ENCODE measurements around the gene TNS1. TPM values are rescaled to one million over a fixed set of nuclear protein-coding genes. Genes with fewer than 3 reads are reported as not detected.

TNS1 gene
- total RNA-seq, 1 experiment from 2014 or later: 3.1 TPM

DNA sequence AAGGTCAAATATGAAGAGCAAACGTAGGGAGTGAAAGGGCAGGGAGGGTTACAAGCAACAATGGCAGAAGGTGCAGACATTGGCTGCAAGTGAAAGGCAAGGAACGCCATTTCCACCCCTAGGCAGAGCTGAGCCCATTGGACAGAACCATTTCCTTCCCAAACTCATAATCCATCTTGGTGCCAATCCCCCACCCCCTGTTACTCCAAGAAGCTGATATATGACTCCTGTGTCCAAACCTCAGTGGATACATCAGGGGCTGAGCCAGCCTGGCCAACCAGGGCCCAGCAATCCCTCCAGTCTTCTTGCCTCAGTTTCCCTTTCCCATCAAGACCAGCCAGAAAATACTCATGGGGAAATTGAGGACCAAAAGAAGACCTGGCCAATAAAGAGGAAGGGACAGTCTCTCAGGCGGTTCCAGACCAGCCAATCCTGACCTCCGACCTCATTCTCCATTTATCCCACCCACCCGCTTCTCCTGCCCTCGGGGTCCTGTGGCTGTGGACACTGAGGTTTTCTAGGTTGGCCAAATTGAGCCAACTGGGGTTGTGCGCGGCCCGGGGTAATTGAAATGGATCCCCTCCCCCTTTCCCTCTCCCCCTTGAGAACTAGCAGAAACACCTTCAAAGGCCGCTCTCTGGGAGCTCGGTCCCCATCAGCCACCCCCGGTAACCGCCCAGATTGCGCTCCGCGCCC, 24.8 kb downstream of the TNS1 start:
- peaks cover 8% of the 10 kb centered on the region for H3K27me3 ChIP-seq (ENCODE audit: control insufficient read depth, insufficient read depth, low read length)
- no peaks in the 10 kb centered on the region for H3K36me3 ChIP-seq (replicated peaks; ENCODE audit: control insufficient read depth, insufficient read depth, low read length)
- peak overlapping the region; percentile 46 for H3K4me3 ChIP-seq (ENCODE audit: insufficient read depth, low read depth, low read length)
- no peak for DNase-seq

- peaks cover 8% of the 10 kb centered on the region for H3K27me3 ChIP-seq (ENCODE audit: control insufficient read depth, insufficient read depth, low read length)
- no peaks in the 10 kb centered on the region for H3K36me3 ChIP-seq (replicated peaks; ENCODE audit: control insufficient read depth, insufficient read depth, low read length)
- DNase-seq: no peak
- no peak overlapping the region for H3K4me3 ChIP-seq (ENCODE audit: insufficient read depth, low read depth, low read length)
These were observed 26.5 kb downstream of the TNS1 start for GRCh38 chr2:217976301-217976700.

GRCh38 chr2:217975626-217976025, 27.2 kb downstream of the TNS1 start:
- DNase-seq: no peak

GRCh38 chr2:217974389-217975005, 28.3 kb downstream of the TNS1 start:
- H3K4me3 ChIP-seq (ENCODE audit: insufficient read depth, low read depth, low read length): no peak overlapping the region
- no peak for DNase-seq
- no peaks in the 10 kb centered on the region for H3K36me3 ChIP-seq (replicated peaks; ENCODE audit: control insufficient read depth, insufficient read depth, low read length)
- H3K27me3 ChIP-seq (ENCODE audit: control insufficient read depth, insufficient read depth, low read length): peaks cover 7% of the 10 kb centered on the region

More at GRCh38 chr2:217975626-217976025, 27.2 kb downstream of the TNS1 start:
- H3K27me3 ChIP-seq (ENCODE audit: control insufficient read depth, insufficient read depth, low read length): peaks cover 8% of the 10 kb centered on the region
- H3K4me3 ChIP-seq (ENCODE audit: insufficient read depth, low read depth, low read length): no peak overlapping the region
- H3K36me3 ChIP-seq (replicated peaks; ENCODE audit: control insufficient read depth, insufficient read depth, low read length): no peaks in the 10 kb centered on the region

DNA sequence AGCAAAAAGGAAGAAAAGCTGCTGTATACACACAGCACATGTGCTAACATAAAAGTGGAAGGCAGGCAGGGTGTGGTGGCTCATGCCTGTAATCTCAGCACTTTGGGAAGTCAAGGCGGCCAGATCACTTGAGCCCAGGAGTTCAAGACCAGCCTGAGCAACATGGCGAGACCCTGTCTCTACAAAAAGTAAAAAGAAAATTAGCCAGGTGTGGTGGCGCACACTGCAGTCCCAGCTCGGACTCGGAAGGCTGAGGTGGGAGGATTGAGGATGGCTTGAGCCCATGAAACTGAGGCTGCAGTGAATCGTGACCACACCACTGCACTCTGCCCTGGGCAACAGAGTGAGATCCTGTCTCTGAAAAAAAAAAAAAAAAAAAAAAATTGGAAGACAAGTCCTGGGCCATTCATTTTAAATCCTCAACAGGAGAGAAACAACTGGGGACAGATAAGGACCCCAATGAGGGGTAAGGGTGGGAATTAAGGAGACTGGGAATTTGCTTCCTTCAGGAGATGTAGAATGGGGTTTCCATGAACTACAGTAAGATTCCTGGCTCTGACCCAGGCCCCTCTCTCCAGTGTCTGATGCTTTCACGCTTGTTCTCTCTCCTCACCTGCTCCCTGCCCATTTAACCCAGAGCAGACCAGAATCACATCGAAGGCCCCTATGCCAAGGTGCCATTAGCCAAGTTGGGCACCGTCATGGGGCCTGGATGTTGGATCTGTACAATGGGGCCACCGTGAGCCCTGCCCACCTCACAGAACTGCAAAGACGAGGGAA, 29.6 kb downstream of the TNS1 start:
- no peak for DNase-seq
- H3K27me3 ChIP-seq (ENCODE audit: control insufficient read depth, insufficient read depth, low read length): peaks cover 7% of the 10 kb centered on the region

GRCh38 chr2:217972490-217972889, 30.3 kb downstream of the TNS1 start:
- Histone ChIP-seq H3K4me3 (ENCODE audit: insufficient read depth, low read depth, low read length) (no peak overlapping the region), H3K36me3 (replicated peaks; ENCODE audit: control insufficient read depth, insufficient read depth, low read length) (no peaks in the 10 kb centered on the region), H3K27me3 (ENCODE audit: control insufficient read depth, insufficient read depth, low read length) (peaks cover 2% of the 10 kb centered on the region; the same call in 1 of the 2 replicates)
- no peak for DNase-seq

More for the DNA sequence above, 29.6 kb downstream of the TNS1 start:
- H3K4me3 ChIP-seq (ENCODE audit: insufficient read depth, low read depth, low read length): no peak overlapping the region
- H3K36me3 ChIP-seq (replicated peaks; ENCODE audit: control insufficient read depth, insufficient read depth, low read length): no peaks in the 10 kb centered on the region

GRCh38 chr2:217972037-217972436, 30.8 kb downstream of the TNS1 start:
- no peak for DNase-seq
- H3K27me3 ChIP-seq (ENCODE audit: control insufficient read depth, insufficient read depth, low read length): peaks cover under 1% of the 10 kb centered on the region; the same call in 1 of the 2 replicates
- H3K4me3 ChIP-seq (ENCODE audit: insufficient read depth, low read depth, low read length): no peak overlapping the region
- H3K36me3 ChIP-seq (replicated peaks; ENCODE audit: control insufficient read depth, insufficient read depth, low read length): no peaks in the 10 kb centered on the region

DNA sequence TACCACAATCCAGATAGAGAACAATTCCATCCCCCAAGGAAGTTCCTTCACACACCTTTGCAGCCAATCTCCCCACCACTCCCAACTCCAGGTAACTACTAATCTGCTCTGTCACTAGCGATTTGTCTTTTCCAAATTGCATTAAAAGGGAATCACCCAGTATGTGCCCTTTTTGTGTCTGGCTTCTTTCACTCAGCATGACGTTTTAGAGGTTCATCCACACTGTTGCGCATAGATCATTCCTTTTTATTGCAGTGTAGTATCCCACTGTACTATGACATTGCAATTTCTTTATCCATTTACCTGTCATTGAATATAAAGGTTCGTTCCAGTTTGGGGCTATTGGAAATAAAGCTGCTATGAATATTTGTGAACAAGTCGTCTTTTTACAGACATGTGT, 31.6 kb downstream of the TNS1 start:
- Histone ChIP-seq H3K4me3 (ENCODE audit: insufficient read depth, low read depth, low read length) (no peak overlapping the region), H3K36me3 (replicated peaks; ENCODE audit: control insufficient read depth, insufficient read depth, low read length) (no peaks in the 10 kb centered on the region), H3K27me3 (ENCODE audit: control insufficient read depth, insufficient read depth, low read length) (no peaks in the 10 kb centered on the region)
- no peak for DNase-seq

GRCh38 chr2:217970206-217970605, 32.6 kb downstream of the TNS1 start:
- H3K4me3 ChIP-seq (ENCODE audit: insufficient read depth, low read depth, low read length): no peak overlapping the region
- H3K27me3 ChIP-seq (ENCODE audit: control insufficient read depth, insufficient read depth, low read length): no peaks in the 10 kb centered on the region
- H3K36me3 ChIP-seq (replicated peaks; ENCODE audit: control insufficient read depth, insufficient read depth, low read length): no peaks in the 10 kb centered on the region
- no peak for DNase-seq

DNA sequence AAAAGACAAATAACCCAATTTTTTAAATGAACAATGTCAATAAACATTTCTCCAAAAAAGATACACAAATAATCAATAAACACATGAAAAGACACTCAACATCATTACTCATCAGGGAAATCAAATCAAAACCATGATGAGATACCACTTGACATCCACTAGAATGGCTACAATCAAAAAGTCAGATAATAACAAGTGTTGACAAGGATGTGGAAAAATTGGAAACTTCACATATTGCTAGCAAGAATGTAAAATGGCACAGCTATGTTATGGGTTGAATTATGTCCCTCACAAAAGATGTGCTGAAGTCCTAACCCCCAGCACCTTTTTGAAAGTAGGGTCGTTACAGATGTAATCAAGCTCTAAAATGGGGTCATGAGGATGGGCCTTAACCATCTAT, 33.2 kb downstream of the TNS1 start:
- H3K4me3 ChIP-seq (ENCODE audit: insufficient read depth, low read depth, low read length): no peak overlapping the region
- no peak for DNase-seq
- no peaks in the 10 kb centered on the region for H3K36me3 ChIP-seq (replicated peaks; ENCODE audit: control insufficient read depth, insufficient read depth, low read length)
- no peaks in the 10 kb centered on the region for H3K27me3 ChIP-seq (ENCODE audit: control insufficient read depth, insufficient read depth, low read length)

GRCh38 chr2:217968023-217968422, 34.8 kb downstream of the TNS1 start:
- Histone ChIP-seq H3K27me3 (ENCODE audit: control insufficient read depth, insufficient read depth, low read length) (no peaks in the 10 kb centered on the region), H3K4me3 (ENCODE audit: insufficient read depth, low read depth, low read length) (no peak overlapping the region), H3K36me3 (replicated peaks; ENCODE audit: control insufficient read depth, insufficient read depth, low read length) (no peaks in the 10 kb centered on the region)
- DNase-seq: no peak

DNA sequence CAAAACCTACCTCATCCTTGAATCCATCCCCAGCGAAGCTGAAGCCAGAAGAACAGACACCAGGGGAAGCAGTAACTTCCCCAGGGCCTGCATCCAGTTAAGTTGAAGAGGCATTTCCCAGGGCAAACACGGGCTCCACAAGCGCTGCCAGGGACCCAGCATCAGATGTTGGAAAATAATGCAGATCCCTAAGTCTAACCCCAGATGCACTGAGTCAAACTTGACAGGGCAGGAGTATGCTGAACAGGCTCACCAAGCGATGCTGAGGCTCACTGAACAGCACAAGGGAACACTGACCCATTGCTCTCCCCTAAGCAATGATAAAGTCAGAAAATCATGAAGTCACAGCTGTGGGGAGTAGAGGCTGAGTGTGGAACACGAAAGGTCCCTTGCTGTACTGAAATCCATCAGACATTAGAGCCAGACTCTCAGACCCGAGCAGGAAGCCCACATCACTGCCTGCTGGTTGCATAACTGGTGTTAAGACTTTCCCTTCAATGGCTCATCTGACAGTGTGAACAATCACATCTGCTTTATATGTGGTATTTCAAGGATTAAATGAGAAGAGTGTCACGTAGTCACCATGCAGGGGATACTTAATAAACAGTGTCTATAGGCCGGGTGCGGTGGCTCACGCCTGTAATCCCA, 36.2 kb downstream of the TNS1 start:
- no peak for DNase-seq
- H3K4me3 ChIP-seq (ENCODE audit: insufficient read depth, low read depth, low read length): no peak overlapping the region

DNA sequence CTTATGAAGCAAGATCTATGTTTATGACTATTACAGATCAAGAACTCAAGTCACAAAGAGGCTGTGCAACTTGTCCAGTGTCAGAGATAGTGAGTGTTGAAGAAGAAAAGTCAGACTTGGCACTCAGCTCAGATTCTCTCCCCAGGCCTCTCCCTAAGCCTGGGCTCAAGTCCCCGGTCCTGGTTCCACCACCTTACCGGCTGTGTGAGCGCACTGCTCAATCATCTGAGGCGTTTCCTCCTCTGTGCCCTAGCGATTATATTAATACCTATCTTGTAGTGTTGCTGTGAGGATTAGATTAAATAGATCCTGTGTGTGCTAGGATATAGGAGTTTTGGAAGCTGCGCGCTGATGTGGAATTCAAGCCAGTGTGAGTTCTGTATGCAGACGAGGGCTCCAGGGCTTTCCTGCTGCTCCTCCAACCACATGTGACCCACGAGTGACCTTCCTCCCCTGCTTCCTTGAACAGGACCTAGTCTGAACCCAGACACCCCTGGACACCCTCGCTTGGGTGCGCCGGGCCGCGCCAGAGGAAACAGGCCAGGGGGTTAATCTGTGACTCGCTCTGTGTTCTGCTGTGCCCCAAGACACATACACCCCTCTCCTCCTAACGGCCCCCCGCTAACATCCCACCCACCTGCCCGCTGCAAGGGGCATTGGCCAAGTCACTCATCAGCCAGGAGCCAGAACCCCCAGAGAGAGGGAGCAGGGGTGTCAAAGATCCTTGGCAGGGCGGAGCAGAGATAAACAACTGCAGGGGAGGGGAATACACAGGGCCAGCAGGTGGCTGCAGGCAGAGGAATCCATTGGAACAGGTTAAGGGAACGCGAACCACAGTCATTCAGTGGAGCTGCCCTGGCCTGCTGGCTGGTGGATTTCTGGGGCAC, 38.3 kb downstream of the TNS1 start:
- no peaks in the 10 kb centered on the region for H3K27me3 ChIP-seq (ENCODE audit: control insufficient read depth, insufficient read depth, low read length)
- no peak overlapping the region for H3K4me3 ChIP-seq (ENCODE audit: insufficient read depth, low read depth, low read length)
- no peaks in the 10 kb centered on the region for H3K36me3 ChIP-seq (replicated peaks; ENCODE audit: control insufficient read depth, insufficient read depth, low read length)
- DNase-seq: peak; percentile 77

More for the DNA sequence above, 36.2 kb downstream of the TNS1 start:
- H3K36me3 ChIP-seq (replicated peaks; ENCODE audit: control insufficient read depth, insufficient read depth, low read length): no peaks in the 10 kb centered on the region
- no peaks in the 10 kb centered on the region for H3K27me3 ChIP-seq (ENCODE audit: control insufficient read depth, insufficient read depth, low read length)

- no peaks in the 10 kb centered on the region for H3K27me3 ChIP-seq (ENCODE audit: control insufficient read depth, insufficient read depth, low read length)
- DNase-seq: no peak
- no peak overlapping the region for H3K4me3 ChIP-seq (ENCODE audit: insufficient read depth, low read depth, low read length)
- H3K36me3 ChIP-seq (replicated peaks; ENCODE audit: control insufficient read depth, insufficient read depth, low read length): no peaks in the 10 kb centered on the region
These were observed 42.4 kb downstream of the TNS1 start for GRCh38 chr2:217960351-217960750.

Data from H7 (cell line).